ENCODE measurements around the gene YWHAH.

GRCh38 chr22:31933816-31934482 is 10.4 kb upstream of the YWHAH start:
- TF ChIP-seq ZNF404 (tag by site-specific recombination; IDR thresholded peaks at IDR 0.05) (no peak), CTCF (tag by site-specific recombination; IDR thresholded peaks at IDR 0.05) (no peak), KLF1 (tag by site-specific recombination; IDR thresholded peaks at IDR 0.05) (no peak), SP2 (tag by site-specific recombination; IDR thresholded peaks at IDR 0.05) (no peak), ZNF184 (tag by site-specific recombination; IDR thresholded peaks at IDR 0.05) (no peak), ZNF302 (tag by site-specific recombination; IDR thresholded peaks at IDR 0.05; ENCODE audit: low read depth) (no peak), ZNF140 (tag by site-specific recombination; IDR thresholded peaks at IDR 0.05) (no peak), MYNN (tag by site-specific recombination; IDR thresholded peaks at IDR 0.05; ENCODE audit: borderline replicate concordance) (no peak), ZNF768 (tag by site-specific recombination; IDR thresholded peaks at IDR 0.05) (no peak), PRDM10 (tag by site-specific recombination; IDR thresholded peaks at IDR 0.05) (no peak), ZNF132 (tag by site-specific recombination; IDR thresholded peaks at IDR 0.05; ENCODE audit: borderline replicate concordance) (no peak), ZNF548 (tag by site-specific recombination; IDR thresholded peaks at IDR 0.05) (no peak), TCF7L2 (IDR thresholded peaks at IDR 0.05; ENCODE audit: borderline replicate concordance, low read depth, low read length) (no peak), ZNF266 (tag by site-specific recombination; IDR thresholded peaks at IDR 0.05; ENCODE audit: low read depth) (no peak)

Data from HEK293 (cell line).